NCI-H187 (cell line): ENCODE results near the gene PLCG2.
"Not testable (repeated sequence)": the region's sequence is repeated elsewhere in the genome, so short reads cannot be mapped to it uniquely, and the experiment has no call there.

Source experiments
- DNase-seq, 2 experiments: peaks; one replicate each; lab custom pipeline; 2025; lab: John Stamatoyannopoulos, UW

The PLCG2 gene

DNA sequence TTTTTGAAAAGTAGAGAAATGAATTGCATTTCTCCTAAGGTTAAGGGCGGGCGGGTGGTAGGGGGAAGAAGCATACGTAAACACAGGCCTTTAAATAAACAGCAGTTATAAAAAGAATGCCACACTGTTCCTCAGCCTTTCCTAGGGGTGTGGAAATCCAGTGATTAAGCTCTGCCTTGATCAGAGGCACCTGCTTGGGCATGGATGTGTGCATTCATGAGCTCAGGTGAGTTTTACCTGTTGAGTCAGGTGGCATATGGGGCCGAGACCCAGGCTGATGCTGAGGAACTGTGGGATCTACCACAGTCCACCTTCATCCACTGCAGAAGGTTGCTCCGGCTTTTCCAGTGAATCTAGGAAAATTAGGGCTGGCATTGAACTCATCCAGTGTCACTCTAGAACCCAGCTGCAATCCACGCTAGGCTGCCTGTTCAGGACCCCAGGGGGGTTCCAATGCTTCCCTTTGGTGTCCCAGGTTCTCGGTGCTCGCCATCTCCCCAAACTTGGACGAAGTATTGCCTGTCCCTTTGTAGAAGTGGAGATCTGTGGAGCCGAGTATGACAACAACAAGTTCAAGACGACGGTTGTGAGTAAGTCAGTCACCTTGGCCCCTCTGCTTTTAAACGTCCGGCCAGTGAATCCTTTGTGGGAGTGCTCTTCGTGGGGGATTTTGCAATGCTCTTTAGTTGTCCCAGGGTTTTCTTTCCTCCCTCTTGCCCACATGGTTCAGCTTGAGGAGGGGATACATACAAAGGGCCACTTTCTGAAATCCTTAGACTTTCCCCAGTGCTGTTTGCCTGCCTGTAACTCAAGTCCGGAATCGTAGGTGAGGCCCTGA, 159.5 kb downstream of the PLCG2 start:
- no peak for DNase-seq

DNA sequence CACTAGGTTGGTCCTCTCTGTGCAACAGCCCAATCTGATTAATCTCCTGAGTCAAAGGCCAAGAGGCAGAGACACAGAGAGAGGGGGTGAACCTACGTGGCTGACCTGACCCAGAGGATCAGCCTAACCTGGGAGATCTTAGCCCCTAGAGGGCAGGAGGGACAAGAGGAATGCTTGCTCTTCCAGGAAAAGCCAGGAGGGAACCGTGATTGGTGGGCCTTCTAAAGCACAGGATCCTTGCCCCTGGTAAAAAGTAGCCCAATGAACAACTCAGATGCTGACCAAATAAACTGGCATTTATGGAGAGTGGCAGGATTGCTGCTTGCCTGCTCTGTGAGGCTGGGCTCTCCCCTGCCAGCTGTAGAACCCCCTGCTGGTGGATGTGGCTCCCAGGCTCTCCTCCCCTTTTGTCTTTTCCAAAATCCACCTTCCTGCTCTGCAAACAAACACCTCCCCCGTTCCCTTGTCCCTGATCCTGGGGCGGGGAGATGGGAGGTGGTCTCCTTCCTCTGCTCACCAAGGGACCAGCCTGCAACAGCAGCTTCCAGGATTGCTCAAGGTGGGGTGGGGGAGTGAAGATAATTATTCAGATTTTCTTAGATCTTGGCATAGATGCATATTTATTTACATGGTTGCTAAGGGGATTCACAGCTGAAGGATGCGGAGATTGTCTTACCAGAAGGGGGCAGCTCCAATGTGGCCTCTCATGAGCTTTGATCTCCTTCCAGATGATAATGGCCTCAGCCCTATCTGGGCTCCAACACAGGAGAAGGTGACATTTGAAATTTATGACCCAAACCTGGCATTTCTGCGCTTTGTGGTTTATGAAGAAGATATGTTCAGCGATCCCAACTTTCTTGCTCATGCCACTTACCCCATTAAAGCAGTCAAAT, 160.3 kb downstream of the PLCG2 start:
- DNase-seq, result no peak

DNA sequence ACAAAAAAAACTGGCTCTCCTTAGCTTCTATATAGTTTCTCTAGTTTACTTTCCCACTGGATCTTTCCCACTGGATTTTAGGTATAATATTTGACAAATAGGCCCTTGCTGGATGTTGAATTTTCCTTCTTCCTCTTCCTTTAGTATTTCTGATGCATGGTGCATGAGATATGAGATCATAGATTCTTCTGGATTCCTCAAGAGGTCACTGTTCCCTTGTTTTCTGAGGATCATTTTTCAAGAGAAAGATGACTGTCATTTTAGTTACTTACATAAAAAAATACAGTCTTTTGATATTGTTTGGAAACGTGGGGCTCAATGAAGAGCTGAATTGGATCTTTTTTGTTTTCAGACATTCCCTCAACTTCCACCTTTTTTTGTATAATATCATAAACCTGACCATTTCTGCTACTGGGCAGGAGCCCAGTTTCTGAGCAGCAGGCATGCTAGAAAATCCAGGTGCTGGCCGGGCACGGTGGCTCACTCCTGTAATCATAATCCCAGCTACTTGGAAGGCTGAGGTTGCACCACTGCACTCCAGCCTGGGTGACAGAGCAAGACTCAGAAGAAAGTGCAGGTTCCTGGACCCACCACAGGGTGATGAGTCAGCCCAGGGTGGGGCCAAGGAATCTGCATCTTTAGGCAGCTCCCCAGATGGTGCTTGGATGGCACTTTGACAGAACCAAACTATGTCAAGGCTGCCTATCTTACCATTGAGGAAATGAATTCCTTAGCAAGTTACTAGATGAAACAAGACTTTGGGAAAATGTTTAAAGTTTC, 161.9 kb downstream of the PLCG2 start:
- DNase-seq, result no peak

DNA sequence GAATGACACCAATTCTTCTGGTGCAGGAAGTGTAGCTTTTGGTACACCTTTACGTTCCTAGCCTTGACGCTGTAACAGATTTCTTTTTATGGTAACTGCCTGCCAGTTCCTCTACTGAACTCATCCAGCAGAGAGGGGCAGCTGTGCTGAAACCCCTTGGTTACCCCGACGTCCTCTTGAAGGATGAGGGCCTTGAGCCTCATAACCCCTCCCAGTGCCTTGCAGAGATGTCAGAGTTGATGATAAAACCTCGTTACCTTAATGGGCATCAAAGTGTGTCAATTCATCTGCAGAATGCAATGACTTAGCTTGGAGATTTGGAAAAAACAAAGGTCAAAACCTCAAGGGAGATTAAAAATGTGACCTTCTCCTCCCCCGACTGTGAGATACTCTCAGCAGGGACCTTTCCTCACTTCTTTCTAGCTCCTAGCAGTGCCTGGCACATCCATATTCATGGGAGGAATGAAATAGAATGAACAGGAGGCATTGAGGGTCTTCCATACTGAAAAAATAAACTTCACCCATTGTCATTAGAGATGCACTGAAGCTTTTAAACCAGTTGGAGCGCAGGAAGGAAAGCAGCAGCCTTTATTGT, 163.0 kb downstream of the PLCG2 start:
- DNase-seq, result no peak

DNA sequence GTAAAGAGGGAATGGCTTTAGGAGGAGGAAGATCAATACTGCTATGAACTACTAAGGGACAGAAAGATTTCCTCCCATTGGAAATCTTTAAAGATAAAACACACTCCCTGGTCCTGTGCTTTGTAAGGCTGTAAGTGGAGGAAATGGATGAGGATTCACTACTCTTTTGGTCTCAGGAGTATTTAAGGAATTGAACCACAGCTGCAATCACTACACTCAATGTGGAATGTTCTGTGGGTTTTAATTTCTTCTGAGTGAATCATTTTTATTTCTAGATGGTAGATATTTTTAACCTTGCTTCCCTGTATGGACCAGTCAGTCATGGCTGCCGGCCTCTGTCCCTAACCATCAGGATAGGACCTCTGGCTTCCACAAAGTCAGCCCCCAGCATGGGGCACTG, 166.6 kb downstream of the PLCG2 start:
- no peak for DNase-seq

DNA sequence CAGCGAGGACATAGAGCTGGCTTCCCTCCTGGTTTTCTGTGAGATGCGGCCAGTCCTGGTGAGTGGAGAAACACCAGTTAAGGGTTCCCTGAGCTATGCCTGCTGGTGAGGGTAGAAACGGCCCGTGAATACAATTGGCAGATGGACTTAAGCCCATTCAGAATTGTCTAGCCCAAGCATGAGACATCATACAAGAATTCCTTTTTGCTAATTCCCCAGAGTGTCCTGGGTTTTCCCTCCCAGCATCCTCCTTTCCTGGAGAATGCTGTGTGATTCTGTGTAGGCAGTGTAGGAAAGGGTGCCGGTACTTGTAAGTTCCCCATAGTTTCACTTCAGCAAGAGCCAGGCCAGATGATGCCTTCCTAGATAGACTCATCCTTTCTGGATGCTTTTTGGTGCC, 167.1 kb downstream of the PLCG2 start:
- DNase-seq, result no peak

DNA sequence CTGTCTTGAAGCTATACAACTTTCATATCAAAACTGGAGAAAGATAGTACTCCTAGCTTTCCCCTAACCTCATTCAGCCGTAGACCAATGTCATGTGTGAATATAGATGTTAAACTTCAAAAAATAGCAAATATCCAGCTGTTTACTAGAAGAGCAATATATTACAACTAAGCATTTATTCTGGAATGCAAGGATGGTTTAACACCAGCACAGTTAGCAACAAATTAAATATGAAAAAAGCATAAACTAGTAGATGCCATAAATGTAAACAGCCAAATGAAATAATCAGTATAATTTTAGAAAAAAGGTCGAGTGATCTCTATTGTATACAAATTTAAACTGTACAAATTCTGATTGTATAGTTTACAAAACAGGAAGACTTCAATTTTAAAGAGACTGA, 172.5 kb downstream of the PLCG2 start:
- DNase-seq, result no peak

DNA sequence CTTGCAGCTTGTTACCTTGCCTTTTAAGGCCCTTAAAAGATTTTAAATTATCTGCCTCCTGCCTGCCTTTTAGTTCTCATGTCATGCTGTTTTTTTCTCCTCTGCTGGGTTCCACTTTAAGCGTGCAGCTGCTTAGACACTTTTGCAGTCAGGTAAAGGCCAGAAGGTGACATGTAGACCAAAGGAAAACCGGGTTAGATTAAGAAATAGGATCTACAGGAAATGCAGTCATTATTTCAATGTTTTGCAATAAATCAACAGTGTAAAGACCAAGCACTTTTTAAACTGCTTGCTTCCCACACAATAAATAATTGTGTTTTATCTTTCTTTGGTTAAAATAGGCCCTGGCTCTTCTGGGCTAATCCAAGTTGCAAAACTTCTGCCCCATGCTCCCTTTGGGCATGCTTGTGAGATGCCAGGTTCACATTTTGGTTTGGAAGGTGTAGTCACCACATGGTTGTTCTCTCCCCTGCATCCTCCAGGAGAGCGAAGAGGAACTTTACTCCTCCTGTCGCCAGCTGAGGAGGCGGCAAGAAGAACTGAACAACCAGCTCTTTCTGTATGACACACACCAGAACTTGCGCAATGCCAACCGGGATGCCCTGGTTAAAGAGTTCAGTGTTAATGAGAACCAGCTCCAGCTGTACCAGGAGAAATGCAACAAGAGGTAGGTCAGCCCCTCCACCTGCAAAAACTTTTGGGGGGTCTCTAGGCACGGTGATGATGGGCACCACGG, 177.3 kb downstream of the PLCG2 start:
- DNase-seq, result no peak

DNA sequence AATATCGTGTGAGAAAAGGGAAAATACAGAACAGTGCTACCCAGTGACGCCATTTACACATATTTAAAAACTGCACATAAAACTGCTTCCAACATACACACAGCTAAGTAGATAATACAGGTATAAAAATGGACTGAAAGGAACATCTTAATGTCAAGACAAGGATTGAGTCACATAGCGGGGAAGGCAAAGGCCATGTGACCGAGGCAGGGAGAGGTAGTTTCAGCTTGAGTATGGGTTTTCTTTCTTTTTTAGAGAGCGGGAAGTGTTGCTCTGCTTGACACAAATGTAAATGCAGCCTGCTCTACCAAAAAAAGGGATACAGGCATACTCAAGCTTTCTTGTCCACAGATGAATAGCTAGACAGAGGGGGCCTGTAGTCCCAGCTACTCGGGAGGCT, 185.7 kb downstream of the PLCG2 start:
- no peak for DNase-seq

DNA sequence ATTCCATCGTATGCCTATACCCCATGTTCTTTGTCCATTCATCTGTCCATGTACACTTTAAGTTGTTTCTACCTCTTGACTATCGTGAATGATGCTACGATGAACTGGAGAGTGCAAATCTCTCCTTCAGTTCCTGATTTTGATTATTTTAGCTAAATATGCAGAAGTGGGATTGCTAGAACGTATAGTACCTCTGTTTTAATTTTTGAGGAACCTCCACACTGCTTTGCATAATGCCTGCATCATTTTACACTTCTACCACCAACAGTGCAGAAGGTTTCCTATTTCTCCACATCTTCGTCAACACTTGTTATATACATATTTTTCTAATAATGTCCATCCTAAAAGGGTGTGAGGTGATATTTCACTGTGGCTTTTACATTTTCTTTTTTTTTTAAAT, 188.3 kb downstream of the PLCG2 start:
- DNase-seq, result no peak

DNA sequence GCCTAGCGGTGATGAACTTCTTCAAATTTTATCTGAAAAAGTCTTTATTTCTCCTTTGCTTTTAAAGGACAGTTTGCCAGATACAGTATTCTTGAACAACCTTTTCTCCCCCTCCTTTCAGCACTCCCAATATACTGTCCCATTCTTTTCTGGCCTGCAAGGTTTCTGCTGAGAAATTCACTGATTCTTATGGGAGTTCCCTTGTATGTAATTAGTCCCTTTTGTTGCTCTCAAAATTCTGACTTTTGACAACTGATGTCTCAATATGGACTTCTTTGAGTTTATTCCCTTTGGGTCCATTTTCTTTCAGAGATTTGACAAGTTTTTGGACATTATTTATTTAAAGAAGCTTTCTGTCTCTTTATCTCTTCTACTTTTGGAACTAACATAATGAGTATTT, 192.8 kb downstream of the PLCG2 start:
- DNase-seq, result no peak

DNA sequence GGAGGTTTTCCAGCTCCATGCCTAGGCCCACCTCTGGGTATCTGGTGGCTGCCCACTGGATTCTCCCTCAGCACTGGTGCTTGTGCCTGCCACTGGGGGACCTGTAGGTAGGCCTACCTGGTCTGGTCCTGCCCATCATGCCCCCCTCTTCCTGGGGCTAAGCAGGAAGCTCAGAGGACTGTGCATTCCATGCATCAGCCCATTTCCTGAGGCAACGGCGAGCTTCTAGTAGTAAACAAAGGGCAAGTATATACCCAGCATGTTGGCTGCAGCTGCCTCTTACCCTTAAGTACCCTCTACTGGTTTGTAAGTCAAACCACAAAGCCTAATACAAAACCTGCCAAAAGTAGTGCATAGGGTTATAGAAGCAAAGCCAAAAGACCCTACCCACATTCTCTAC, 194.6 kb downstream of the PLCG2 start:
- no peak for DNase-seq

DNA sequence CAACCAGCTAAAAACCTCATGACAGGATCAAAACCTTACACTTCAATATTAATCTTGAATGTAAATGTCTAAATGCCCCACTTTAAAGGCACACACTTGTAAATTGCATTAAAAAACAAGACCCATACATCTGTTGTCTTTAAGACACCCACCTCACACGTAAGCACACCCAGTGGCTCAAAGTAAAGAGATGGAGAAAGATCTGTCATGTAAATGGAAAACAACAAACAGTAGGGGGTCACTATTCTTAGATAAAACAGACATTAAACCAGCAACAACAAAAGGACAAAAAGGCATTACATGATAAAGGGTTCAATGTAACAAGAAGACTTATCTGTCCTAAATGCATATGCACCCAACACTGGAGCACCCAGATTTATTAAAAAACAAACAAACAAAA, 196.5 kb downstream of the PLCG2 start:
- no peak for DNase-seq

DNA sequence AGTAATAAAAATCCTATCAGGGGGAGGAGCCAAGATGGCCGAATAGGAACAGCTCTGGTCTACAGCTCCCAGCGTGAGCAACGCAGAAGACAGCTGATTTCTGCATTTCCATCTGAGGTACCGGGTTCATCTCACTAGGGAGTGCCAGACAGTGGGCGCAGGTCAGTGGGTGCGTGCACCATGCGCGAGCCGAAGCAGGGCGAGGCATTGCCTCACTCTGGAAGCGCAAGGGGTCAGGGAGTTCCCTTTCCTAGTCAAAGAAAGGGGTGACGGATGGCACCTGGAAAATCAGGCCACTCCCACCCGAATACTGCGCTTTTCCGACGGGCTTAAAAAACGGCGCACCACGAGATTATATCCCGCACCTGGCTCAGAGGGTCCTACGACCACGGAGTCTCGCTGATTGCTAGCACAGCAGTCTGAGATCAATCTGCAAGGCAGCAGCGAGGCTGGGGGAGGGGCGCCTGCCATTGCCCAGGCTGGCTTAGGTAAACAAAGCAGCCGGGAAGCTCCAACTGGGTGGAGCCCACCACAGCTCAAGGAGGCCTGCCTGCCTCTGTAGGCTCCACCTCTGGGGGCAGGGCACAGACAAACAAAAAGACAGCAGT, 198.3 kb downstream of the PLCG2 start:
- DNase-seq, result not testable (repeated sequence)

DNA sequence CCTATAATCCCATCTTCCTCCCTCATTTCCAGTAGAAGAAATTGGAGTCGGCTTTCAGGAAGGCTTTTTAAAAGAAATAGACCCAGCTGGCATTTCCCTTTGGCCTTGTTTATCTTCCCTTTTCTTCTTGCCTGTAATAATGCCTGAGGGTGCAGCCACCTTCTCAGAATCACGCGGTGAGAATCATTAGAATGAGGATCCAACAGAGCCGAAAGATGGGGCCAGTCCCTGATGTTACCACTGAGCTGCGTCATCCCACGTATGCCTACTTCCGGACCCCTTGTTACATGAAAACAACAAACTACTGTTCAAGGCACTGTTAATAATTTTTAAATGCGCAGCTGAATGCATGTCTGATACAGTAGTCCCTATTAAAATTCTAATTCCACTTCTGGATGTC, 208.0 kb downstream of the PLCG2 start:
- DNase-seq, result no peak

DNA sequence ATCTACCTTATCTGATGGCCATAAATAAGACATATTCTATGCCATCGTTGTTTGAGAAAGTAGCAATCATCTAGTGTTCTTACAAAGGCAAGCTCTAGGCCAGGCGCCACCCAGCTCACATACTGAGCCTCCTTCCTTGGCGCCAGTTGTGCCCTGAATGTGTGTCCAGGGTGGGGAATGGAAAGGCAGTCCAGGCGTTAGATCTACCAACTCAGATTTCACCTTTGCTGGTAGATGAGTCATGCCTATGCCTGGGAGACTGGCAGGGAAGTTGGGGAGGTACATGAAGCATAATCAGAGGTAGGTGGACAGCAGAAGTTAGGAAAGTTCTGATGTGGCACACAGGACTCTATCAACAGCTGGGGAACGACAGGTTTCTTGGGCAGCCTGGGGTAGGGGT, 208.6 kb downstream of the PLCG2 start:
- no peak for DNase-seq

DNA sequence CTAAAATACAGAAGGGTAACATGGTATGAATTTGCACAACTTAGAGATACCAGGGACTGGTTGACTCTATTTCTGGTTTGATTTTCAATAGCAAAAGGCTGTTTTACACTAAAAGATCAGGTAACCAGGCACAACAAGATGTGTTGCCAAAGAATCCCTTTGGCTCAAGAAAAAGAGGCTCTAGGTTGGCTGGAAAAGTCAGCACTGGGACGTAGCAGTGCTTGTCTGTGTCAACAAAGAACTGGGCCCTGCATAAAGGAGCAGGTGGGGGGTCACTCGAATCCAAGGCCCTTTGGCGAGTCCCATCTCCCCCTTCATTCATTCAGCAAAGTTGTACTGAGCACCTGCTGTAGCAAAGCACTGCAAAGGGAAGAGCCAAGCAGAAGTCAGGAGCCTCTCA, 213.8 kb downstream of the PLCG2 start:
- no peak for DNase-seq

DNA sequence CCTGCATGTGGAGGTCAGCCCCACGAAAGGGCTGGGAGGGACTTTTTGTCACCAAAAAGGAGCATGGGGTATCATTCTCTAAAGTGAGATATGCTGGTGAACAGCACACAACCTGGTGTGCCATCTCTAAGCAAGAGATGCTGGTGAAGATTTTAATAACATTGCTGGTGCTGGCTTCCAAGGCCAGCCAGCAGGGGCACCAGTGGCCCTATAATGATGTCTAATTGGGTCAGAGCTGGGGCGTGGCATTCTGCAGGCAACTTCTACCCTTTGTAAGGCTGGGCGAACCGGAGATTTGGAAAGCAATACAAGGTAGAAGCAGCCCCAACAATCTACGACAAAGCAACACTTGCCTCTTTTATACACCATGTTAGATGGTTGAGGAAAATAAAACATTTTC, 215.4 kb downstream of the PLCG2 start:
- DNase-seq, result no peak

DNA sequence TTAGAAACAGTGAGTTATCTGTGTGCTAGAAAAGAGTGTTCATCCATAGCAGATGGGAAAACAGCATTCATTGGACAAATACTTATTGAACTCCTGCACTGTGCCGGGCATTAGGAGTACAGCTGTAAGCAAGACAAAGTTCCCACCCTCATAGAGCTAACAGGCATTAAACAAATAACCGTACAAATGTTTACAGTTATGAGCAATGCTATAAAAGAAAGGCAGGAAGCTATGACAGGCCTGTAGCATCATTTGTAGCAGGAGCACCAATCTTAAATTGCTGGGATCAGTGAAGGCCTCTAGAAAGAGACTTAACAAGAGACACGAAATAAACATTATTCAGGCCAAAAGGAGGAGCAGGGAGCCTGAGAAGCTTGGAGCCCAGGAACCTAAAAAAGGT, 216.6 kb downstream of the PLCG2 start:
- no peak for DNase-seq

DNA sequence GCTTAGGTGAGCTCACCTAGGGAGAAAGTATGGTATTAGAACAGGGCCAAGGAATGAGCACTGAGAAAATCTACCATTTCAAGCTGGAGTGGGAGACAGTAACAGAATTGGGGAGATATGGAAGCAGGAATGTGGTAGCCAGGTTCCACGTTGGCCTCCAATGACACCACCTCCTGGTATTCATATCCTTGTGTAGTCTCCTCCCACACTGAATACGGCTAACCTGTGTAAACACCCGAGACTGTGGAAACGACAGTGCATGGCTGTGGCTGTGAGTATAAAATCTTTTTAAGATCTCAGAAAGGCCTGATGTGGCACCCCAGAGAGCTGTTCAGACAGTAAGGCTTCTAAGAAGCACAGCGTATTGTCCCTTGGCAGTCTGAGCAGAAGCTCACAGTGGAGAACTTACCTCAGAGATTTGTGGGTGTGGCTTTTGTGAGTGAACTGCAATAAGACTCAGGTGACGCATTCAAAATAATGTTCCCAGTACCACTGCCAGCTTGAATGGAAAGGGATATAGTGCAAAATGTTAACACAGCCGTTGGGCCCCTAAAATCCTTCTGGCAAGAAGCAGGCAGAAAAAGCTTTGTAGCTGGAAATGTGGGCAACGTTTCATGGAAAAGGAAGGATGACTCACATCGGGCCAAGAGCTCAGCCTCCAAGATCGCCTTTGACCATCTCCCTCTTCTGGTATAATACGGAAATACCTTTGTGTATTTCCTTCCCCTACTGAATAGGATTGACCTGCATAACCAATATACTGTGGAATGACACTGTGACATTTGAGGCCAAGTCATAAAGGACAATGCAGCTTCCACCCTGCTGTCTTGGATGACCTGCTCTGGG, 217.8 kb downstream of the PLCG2 start:
- no peak for DNase-seq
